Measurements from ENCODE around the gene COL27A1.

The COL27A1 gene

GRCh38 chr9:114238891-114239875 lies 83.8 kb downstream of the COL27A1 start:
- peaks cover 6% of the 10 kb centered on the region for H3K36me3 ChIP-seq (replicated peaks)
- no peaks in the 10 kb centered on the region for H3K4me1 ChIP-seq
- H3K27me3 ChIP-seq (ENCODE audit: low read depth) = no peaks in the 10 kb centered on the region
- no peaks in the 10 kb centered on the region for H3K9me3 ChIP-seq
- DNase-seq (ENCODE audit: low spot score in 2 of 2) = no peak
- in situ Hi-C loops (cut with MboI; ENCODE audit: low sequenced_read_pairs) = no loop called here
- no peak overlapping the region for H3K4me3 ChIP-seq

DNA sequence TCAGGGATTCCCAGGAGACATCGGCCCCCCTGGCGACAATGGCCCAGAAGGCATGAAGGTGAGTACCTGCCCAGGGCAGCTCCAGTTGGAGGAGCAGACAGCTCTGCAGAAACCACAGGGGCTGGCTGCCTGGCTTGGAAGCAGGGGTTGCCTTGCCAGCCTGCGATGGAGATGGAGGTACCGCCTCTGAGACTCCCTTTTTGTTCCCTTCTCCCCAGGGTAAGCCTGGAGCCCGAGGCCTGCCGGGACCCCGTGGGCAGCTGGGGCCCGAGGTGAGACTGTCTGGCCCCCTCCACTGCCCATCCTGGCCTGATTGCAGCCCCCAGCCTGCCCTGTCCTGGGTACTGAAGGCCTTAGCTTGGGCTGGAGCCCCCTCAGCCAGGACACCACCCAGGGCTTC lies 84.9 kb downstream of the COL27A1 start:
- DNase-seq (ENCODE audit: low spot score in 2 of 2) = no peak
- peaks cover 6% of the 10 kb centered on the region for H3K36me3 ChIP-seq (replicated peaks)
- no peaks in the 10 kb centered on the region for H3K27me3 ChIP-seq (ENCODE audit: low read depth)
- no peaks in the 10 kb centered on the region for H3K4me1 ChIP-seq
- no peak overlapping the region for H3K4me3 ChIP-seq
- no peaks in the 10 kb centered on the region for H3K9me3 ChIP-seq
- in situ Hi-C loops (cut with MboI; ENCODE audit: low sequenced_read_pairs) = no loop called here

DNA sequence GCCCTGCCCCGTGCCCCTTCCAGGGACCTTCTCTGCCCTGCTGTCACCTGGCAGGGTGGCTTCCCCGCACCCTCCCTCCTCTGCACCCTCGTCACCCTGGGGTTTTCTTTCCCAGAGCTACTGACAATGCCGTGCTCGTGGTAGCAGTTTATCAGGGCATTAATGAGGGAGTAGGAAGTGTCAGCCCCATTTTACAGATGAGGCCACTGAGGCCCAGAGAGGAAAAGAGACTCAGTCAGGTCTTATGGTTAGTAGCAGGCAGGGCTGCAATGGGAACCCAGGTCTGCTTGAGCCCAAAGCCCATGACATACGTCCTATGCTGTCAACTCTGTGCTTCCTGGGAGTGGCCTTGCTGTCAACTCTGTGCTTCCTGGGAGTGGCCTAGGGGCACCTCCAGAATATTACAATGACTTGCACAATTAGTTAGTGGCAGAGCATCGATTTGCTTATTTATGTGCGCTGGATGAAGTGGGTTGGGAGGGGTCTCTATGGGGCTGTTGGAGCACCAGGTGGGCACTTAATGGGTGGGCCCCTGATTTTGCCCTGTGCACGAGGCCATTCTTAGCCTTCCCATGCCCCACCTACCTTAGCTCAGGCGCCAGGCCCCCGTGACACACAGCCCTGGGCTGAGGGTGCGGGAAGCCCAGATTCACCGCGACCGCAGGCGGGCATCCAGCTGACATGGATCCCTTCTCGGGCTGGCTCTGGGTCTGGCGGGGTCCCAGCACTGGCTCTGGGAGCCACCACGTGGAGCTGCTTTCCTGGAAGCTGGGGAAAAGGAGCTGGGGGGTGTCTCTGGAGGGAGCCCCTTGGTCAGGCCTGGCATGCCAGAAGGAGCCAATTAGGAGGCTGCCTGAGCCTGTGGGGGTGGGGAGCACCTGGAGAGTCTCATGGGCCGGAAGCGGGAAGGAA lies 85.6 kb downstream of the COL27A1 start:
- in situ Hi-C loops (cut with MboI; ENCODE audit: low sequenced_read_pairs) = no loop called here
- Histone ChIP-seq H3K4me1 (no peaks in the 10 kb centered on the region), H3K9me3 (no peaks in the 10 kb centered on the region), H3K4me3 (no peak overlapping the region), H3K27me3 (ENCODE audit: low read depth) (no peaks in the 10 kb centered on the region), H3K36me3 (replicated peaks) (peaks cover 10% of the 10 kb centered on the region)
- DNase-seq (ENCODE audit: low spot score in 2 of 2) = no peak

DNA sequence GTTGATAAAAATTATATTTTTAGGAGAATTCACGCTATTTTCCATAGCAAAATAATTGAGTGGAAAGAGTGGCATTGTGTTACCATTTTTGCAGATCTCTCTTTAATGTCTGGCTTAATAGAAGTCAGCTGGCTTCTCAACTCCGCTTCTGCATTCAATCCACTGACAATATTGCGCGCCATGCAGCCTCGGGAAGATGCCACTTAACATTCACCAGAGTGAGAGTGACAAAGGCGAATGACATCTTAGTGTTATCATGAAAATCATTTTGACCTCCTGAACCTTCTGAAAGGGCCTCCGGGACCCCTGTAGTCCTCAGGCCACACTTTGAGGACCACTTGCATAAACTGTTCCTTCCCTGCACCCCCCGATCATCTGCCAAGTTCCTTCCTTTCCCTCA lies 87.5 kb downstream of the COL27A1 start:
- Histone ChIP-seq H3K4me3 (no peak overlapping the region), H3K9me3 (no peaks in the 10 kb centered on the region), H3K4me1 (no peaks in the 10 kb centered on the region), H3K36me3 (replicated peaks) (peaks cover 15% of the 10 kb centered on the region), H3K27me3 (ENCODE audit: low read depth) (no peaks in the 10 kb centered on the region)
- in situ Hi-C loops (cut with MboI; ENCODE audit: low sequenced_read_pairs) = no loop called here
- DNase-seq (ENCODE audit: low spot score in 2 of 2) = no peak

GRCh38 chr9:114243240-114243639 lies 87.9 kb downstream of the COL27A1 start:
- Histone ChIP-seq H3K4me3 (no peak overlapping the region), H3K9me3 (no peaks in the 10 kb centered on the region), H3K27me3 (ENCODE audit: low read depth) (no peaks in the 10 kb centered on the region), H3K4me1 (no peaks in the 10 kb centered on the region), H3K36me3 (replicated peaks) (peaks cover 15% of the 10 kb centered on the region)
- no peak for DNase-seq (ENCODE audit: low spot score in 2 of 2)
- in situ Hi-C loops (cut with MboI; ENCODE audit: low sequenced_read_pairs) = no loop called here

DNA sequence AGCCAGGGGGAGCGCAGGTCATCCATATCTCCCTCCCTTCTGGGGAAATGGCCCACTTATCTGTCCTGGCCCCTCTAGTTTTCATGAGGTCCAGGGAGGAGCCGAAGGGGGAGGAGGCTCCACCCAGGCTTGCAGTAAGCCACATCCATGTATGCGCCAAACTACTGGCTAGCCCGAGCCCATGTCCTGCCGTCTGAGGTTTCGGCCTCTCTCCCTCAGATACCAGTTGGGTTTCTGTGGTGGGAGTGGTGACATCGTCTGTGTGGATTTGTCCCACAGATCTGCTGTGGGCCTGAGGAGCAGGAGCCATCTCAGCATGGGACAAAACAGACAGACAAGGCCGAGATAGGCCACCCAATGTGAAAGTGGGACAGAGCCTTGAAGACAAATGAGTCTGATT lies 89.2 kb downstream of the COL27A1 start:
- no peak for DNase-seq (ENCODE audit: low spot score in 2 of 2)
- Histone ChIP-seq H3K9me3 (no peaks in the 10 kb centered on the region), H3K4me3 (no peak overlapping the region), H3K4me1 (no peaks in the 10 kb centered on the region), H3K36me3 (replicated peaks) (peaks cover 15% of the 10 kb centered on the region), H3K27me3 (ENCODE audit: low read depth) (no peaks in the 10 kb centered on the region)
- in situ Hi-C loops (cut with MboI; ENCODE audit: low sequenced_read_pairs) = no loop called here

- in situ Hi-C loops (cut with MboI; ENCODE audit: low sequenced_read_pairs) = no loop called here
- DNase-seq (ENCODE audit: low spot score in 2 of 2) = no peak
- Histone ChIP-seq H3K4me3 (no peak overlapping the region), H3K27me3 (ENCODE audit: low read depth) (no peaks in the 10 kb centered on the region), H3K36me3 (replicated peaks) (peaks cover 14% of the 10 kb centered on the region), H3K4me1 (no peaks in the 10 kb centered on the region), H3K9me3 (no peaks in the 10 kb centered on the region)
Observed at GRCh38 chr9:114246558-114246957, 91.2 kb downstream of the COL27A1 start.

GRCh38 chr9:114247077-114247476 lies 91.7 kb downstream of the COL27A1 start:
- no peak for DNase-seq (ENCODE audit: low spot score in 2 of 2)
- in situ Hi-C loops (cut with MboI; ENCODE audit: low sequenced_read_pairs) = no loop called here
- Histone ChIP-seq H3K4me1 (no peaks in the 10 kb centered on the region), H3K36me3 (replicated peaks) (peaks cover 9% of the 10 kb centered on the region; the same call in 1 of the 2 replicates), H3K27me3 (ENCODE audit: low read depth) (no peaks in the 10 kb centered on the region), H3K9me3 (no peaks in the 10 kb centered on the region), H3K4me3 (no peak overlapping the region)

DNA sequence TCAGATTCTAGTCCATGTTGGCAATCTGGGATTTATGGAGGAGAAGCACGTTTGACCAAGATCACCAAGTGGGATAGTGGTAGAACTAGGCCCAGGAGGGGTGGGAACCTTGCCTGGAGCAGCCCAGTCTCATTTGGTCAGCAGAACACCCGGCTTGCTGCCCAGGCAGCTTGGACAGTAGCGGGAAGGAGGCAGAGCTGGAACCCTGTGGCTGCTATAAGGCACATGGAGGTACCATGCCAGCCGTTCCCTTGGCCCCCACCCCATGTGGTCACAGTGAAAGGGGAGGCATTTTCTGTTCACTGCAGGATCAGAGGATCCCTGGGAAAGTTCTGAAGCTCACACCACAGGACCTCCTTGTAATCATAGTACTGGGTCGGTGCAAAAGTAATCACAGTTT lies 92.2 kb downstream of the COL27A1 start:
- no peaks in the 10 kb centered on the region for H3K27me3 ChIP-seq (ENCODE audit: low read depth)
- H3K36me3 ChIP-seq (replicated peaks) = peaks cover 9% of the 10 kb centered on the region; the same call in 1 of the 2 replicates
- DNase-seq (ENCODE audit: low spot score in 2 of 2) = no peak
- H3K4me3 ChIP-seq = no peak overlapping the region
- no peaks in the 10 kb centered on the region for H3K9me3 ChIP-seq
- in situ Hi-C loops (cut with MboI; ENCODE audit: low sequenced_read_pairs) = no loop called here
- H3K4me1 ChIP-seq = no peaks in the 10 kb centered on the region

GRCh38 chr9:114248299-114248707 lies 93.0 kb downstream of the COL27A1 start:
- no peaks in the 10 kb centered on the region for H3K4me1 ChIP-seq
- no peak overlapping the region for H3K4me3 ChIP-seq
- in situ Hi-C loops (cut with MboI; ENCODE audit: low sequenced_read_pairs) = no loop called here
- DNase-seq (ENCODE audit: low spot score in 2 of 2) = no peak
- H3K36me3 ChIP-seq (replicated peaks) = peaks cover 9% of the 10 kb centered on the region; the same call in 1 of the 2 replicates
- H3K9me3 ChIP-seq = no peaks in the 10 kb centered on the region
- no peaks in the 10 kb centered on the region for H3K27me3 ChIP-seq (ENCODE audit: low read depth)

- Histone ChIP-seq H3K9me3 (no peaks in the 10 kb centered on the region), H3K27me3 (ENCODE audit: low read depth) (no peaks in the 10 kb centered on the region), H3K4me1 (no peaks in the 10 kb centered on the region), H3K36me3 (replicated peaks) (peaks cover 9% of the 10 kb centered on the region; the same call in 1 of the 2 replicates), H3K4me3 (no peak overlapping the region)
- no peak for DNase-seq (ENCODE audit: low spot score in 2 of 2)
- in situ Hi-C loops (cut with MboI; ENCODE audit: low sequenced_read_pairs) = no loop called here
Observed at GRCh38 chr9:114249424-114250234, 94.3 kb downstream of the COL27A1 start.

GRCh38 chr9:114250235-114250568 lies 94.9 kb downstream of the COL27A1 start:
- Histone ChIP-seq H3K4me3 (no peak overlapping the region), H3K27me3 (ENCODE audit: low read depth) (no peaks in the 10 kb centered on the region), H3K36me3 (replicated peaks) (peaks cover 9% of the 10 kb centered on the region; the same call in 1 of the 2 replicates), H3K9me3 (no peaks in the 10 kb centered on the region), H3K4me1 (no peaks in the 10 kb centered on the region)
- in situ Hi-C loops (cut with MboI; ENCODE audit: low sequenced_read_pairs) = no loop called here
- DNase-seq (ENCODE audit: low spot score in 2 of 2) = no peak

- Histone ChIP-seq H3K36me3 (replicated peaks) (peaks cover 8% of the 10 kb centered on the region; the same call in 1 of the 2 replicates), H3K9me3 (no peaks in the 10 kb centered on the region), H3K27me3 (ENCODE audit: low read depth) (no peaks in the 10 kb centered on the region), H3K4me1 (no peaks in the 10 kb centered on the region), H3K4me3 (no peak overlapping the region)
- no peak for DNase-seq (ENCODE audit: low spot score in 2 of 2)
- in situ Hi-C loops (cut with MboI; ENCODE audit: low sequenced_read_pairs) = no loop called here
Observed at GRCh38 chr9:114250648-114251047, 95.3 kb downstream of the COL27A1 start.

Measured in HAP-1 (cell line).